ENCODE results near the gene NOTUM.

DNA sequence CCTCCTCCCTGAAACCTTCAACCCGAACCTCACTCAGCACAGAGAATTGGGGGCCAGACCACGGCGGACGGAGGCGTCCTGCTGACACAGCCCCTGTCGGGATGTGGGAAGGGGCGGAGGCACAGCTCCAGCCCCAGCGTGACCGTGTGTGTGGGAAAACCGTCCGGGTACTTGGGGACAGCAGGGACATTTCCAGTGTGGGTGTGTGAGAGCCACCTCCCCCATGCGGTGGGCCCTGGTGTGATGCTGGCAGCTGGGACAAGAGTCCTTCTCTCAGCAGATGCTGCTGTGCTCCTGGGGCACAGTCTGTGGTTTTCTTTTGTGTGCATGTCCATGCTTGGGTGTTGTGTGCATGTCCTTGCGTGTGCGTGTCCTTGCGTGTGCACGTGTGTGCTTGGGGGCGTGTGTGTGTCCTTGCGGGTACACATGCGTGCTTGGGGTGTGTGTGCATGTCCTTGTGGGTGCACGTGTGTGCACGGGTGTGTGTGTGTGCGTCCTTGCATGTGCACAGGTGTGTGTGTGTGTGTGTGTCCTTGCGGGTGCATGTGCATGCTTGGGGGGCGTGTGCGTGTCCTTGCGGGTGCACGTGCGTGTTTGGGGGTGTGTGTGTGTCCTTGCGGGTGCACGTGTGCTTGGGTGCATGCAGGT, 44.8 kb upstream of the NOTUM start:
- TF ChIP-seq CTCF (conservative IDR thresholded peaks at IDR 0.05 in 1 of 2, IDR thresholded peaks at IDR 0.05 in 1 of 2; ENCODE audit: extremely low read depth in 1 of 2, insufficient read depth in 1 of 2, low read depth in 1 of 2, low read length in 2 of 2) (no peak), EZH2 (IDR thresholded peaks at IDR 0.05; ENCODE audit: borderline replicate concordance, low read length) (no peak)

Data from mammary epithelial cell (primary cell).